HL-60 (cell line): Measurements from ENCODE around the gene KIFC3.

Source experiments
- CTCF ChIP-seq: IDR thresholded peaks from one replicate; pipeline ENCODE4 v1.5.1; 2011; ENCODE audit warnings: low read length, control low read depth, inconsistent platforms; ENCODE audit not compliant: insufficient read depth
- GABPA ChIP-seq: IDR thresholded peaks from 2 replicates; pipeline ENCODE4 v1.6.1; 2012; ENCODE audit warnings: low read depth
- POLR2AphosphoS5 ChIP-seq: IDR thresholded peaks from 2 replicates; pipeline ENCODE4 v1.6.1; 2012; ENCODE audit warnings: low read depth
- REST ChIP-seq: IDR thresholded peaks from 2 replicates; pipeline ENCODE4 v1.6.1; 2012; ENCODE audit warnings: low read depth; ENCODE audit not compliant: insufficient replicate concordance
- SPI1 ChIP-seq: IDR thresholded peaks from 2 replicates; pipeline ENCODE4 v1.6.1; 2012; ENCODE audit warnings: low read depth, mild to moderate bottlenecking, borderline replicate concordance

- TF ChIP-seq GABPA, result no peak
- TF ChIP-seq CTCF, result no peak
- TF ChIP-seq POLR2AphosphoS5, result no peak
- no peak for TF ChIP-seq REST
- TF ChIP-seq SPI1, result no peak
Measured at GRCh38 chr16:57762365-57763040, 39.8 kb downstream of the KIFC3 start.
